ENCODE measurements around the gene PROS1.
"Not testable (repeated sequence)": the region's sequence is repeated elsewhere in the genome, so short reads cannot be mapped to it uniquely, and the experiment has no call there.

DNA sequence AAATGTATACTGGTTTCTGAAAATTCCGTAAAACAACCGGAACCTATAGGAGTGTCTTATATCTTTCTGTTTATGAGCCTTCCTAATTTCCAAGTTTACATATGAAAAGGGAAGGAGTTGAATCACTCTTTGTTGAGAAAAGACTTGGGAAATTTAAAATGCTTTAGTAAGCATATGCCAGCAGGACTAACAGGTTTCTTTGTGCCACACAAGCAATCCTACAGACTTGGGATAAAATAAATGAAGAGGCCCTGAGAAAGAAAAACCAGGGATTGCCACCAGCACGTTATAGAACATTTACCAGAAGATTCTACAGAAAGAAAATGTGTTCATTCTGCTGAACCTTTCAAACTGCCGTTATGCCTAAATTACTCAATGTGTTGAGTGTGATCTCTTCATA, 96.3 kb downstream of the PROS1 start:
- TF ChIP-seq, protein P1, sequence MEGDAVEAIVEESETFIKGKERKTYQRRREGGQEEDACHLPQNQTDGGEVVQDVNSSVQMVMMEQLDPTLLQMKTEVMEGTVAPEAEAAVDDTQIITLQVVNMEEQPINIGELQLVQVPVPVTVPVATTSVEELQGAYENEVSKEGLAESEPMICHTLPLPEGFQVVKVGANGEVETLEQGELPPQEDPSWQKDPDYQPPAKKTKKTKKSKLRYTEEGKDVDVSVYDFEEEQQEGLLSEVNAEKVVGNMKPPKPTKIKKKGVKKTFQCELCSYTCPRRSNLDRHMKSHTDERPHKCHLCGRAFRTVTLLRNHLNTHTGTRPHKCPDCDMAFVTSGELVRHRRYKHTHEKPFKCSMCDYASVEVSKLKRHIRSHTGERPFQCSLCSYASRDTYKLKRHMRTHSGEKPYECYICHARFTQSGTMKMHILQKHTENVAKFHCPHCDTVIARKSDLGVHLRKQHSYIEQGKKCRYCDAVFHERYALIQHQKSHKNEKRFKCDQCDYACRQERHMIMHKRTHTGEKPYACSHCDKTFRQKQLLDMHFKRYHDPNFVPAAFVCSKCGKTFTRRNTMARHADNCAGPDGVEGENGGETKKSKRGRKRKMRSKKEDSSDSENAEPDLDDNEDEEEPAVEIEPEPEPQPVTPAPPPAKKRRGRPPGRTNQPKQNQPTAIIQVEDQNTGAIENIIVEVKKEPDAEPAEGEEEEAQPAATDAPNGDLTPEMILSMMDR (IDR thresholded peaks at IDR 0.05), result not testable (repeated sequence)
- TF ChIP-seq POLR2AphosphoS5, POLR2A (IDR thresholded peaks at IDR 0.05): not testable (repeated sequence)

All from gastroesophageal sphincter (tissue), 3 donors.